ENCODE data around the gene JADE1.

JADE1 gene

DNA sequence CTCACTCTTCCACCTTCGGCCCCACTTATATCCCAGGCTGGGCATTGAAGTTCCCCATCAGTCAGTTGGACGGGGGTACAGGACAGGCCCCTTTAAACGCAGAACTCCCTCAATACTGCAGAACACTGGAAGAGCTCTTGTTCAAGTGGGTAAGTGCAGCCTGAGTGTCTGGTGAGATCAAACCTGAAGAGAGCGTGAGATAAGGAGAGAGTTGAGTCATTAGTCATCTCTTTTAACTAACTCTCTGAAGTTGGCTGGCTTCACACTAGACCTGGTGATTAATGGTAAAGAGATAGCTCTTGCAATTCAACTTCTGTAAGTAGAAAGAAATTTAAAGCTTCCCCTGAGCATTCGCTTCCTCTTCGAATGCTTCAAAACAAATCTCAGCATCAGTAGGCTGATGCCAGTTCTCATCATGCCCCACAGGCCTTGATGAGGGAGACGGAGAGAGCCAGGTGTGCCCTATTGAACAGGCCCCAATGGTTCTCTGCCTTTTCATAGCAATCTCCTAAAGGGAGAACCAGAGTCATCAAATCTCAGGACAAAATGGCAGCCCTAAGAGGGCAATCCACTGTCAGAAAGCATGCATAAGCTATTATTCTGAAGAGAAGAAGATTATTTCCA is 41.0 kb upstream of the JADE1 start (continued):
- TF ChIP-seq GLI2 (tag by site-specific recombination; IDR thresholded peaks at IDR 0.05; ENCODE audit: borderline replicate concordance, low read depth) (no peak), ZBTB8A (tag by site-specific recombination; IDR thresholded peaks at IDR 0.05) (no peak)

- no peaks in the 10 kb centered on the region for H3K4me1 ChIP-seq (ENCODE audit: control insufficient read depth, insufficient read depth, low read length)
- no peak for TF ChIP-seq ZNF701 (tag by site-specific recombination; IDR thresholded peaks at IDR 0.05)
- TF ChIP-seq, protein P1, sequence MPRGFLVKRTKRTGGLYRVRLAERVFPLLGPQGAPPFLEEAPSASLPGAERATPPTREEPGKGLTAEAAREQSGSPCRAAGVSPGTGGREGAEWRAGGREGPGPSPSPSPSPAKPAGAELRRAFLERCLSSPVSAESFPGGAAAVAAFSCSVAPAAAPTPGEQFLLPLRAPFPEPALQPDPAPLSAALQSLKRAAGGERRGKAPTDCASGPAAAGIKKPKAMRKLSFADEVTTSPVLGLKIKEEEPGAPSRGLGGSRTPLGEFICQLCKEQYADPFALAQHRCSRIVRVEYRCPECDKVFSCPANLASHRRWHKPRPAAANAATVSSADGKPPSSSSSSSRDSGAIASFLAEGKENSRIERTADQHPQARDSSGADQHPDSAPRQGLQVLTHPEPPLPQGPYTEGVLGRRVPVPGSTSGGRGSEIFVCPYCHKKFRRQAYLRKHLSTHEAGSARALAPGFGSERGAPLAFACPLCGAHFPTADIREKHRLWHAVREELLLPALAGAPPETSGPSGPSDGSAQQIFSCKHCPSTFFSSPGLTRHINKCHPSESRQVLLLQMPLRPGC (tag by site-specific recombination; IDR thresholded peaks at IDR 0.05), result no peak
- no peak for TF ChIP-seq ZNF37A (tag by site-specific recombination; IDR thresholded peaks at IDR 0.05)
- TF ChIP-seq GLIS1 (tag by site-specific recombination; IDR thresholded peaks at IDR 0.05), result no peak
- no peak for TF ChIP-seq ZNF76 (tag by site-specific recombination; IDR thresholded peaks at IDR 0.05; ENCODE audit: borderline replicate concordance, low read depth)
- TF ChIP-seq ZNF10 (tag by site-specific recombination; IDR thresholded peaks at IDR 0.05), result no peak
- TF ChIP-seq, protein P2, sequence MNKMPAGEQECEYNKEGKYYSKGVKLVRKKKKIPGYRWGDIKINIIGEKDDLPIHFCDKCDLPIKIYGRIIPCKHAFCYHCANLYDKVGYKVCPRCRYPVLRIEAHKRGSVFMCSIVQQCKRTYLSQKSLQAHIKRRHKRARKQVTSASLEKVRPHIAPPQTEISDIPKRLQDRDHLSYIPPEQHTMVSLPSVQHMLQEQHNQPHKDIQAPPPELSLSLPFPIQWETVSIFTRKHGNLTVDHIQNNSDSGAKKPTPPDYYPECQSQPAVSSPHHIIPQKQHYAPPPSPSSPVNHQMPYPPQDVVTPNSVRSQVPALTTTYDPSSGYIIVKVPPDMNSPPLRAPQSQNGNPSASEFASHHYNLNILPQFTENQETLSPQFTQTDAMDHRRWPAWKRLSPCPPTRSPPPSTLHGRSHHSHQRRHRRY (tag by site-specific recombination; IDR thresholded peaks at IDR 0.05), result no peak
- TF ChIP-seq, protein P3, sequence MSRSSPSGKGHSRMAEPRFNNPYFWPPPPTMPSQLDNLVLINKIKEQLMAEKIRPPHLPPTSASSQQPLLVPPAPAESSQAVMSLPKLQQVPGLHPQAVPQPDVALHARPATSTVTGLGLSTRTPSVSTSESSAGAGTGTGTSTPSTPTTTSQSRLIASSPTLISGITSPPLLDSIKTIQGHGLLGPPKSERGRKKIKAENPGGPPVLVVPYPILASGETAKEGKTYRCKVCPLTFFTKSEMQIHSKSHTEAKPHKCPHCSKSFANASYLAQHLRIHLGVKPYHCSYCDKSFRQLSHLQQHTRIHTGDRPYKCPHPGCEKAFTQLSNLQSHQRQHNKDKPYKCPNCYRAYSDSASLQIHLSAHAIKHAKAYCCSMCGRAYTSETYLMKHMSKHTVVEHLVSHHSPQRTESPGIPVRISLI (tag by site-specific recombination; IDR thresholded peaks at IDR 0.05), result no peak
- TF ChIP-seq ZSCAN16 (tag by site-specific recombination; IDR thresholded peaks at IDR 0.05), result no peak
- TF ChIP-seq ZNF302 (tag by site-specific recombination; IDR thresholded peaks at IDR 0.05; ENCODE audit: low read depth), result no peak
- TF ChIP-seq ZNF623 (tag by site-specific recombination; IDR thresholded peaks at IDR 0.05), result no peak
- TF ChIP-seq ZNF335 (tag by site-specific recombination; conservative IDR thresholded peaks at IDR 0.05), result no peak
- no peak for TF ChIP-seq ZNF280D (tag by site-specific recombination; IDR thresholded peaks at IDR 0.05)
- TF ChIP-seq ZNF747 (tag by site-specific recombination; IDR thresholded peaks at IDR 0.05), result no peak
- no peak for TF ChIP-seq ZNF837 (tag by site-specific recombination; IDR thresholded peaks at IDR 0.05)
- TF ChIP-seq ZNF600 (tag by site-specific recombination; IDR thresholded peaks at IDR 0.05), result no peak
- TF ChIP-seq, protein P4, sequence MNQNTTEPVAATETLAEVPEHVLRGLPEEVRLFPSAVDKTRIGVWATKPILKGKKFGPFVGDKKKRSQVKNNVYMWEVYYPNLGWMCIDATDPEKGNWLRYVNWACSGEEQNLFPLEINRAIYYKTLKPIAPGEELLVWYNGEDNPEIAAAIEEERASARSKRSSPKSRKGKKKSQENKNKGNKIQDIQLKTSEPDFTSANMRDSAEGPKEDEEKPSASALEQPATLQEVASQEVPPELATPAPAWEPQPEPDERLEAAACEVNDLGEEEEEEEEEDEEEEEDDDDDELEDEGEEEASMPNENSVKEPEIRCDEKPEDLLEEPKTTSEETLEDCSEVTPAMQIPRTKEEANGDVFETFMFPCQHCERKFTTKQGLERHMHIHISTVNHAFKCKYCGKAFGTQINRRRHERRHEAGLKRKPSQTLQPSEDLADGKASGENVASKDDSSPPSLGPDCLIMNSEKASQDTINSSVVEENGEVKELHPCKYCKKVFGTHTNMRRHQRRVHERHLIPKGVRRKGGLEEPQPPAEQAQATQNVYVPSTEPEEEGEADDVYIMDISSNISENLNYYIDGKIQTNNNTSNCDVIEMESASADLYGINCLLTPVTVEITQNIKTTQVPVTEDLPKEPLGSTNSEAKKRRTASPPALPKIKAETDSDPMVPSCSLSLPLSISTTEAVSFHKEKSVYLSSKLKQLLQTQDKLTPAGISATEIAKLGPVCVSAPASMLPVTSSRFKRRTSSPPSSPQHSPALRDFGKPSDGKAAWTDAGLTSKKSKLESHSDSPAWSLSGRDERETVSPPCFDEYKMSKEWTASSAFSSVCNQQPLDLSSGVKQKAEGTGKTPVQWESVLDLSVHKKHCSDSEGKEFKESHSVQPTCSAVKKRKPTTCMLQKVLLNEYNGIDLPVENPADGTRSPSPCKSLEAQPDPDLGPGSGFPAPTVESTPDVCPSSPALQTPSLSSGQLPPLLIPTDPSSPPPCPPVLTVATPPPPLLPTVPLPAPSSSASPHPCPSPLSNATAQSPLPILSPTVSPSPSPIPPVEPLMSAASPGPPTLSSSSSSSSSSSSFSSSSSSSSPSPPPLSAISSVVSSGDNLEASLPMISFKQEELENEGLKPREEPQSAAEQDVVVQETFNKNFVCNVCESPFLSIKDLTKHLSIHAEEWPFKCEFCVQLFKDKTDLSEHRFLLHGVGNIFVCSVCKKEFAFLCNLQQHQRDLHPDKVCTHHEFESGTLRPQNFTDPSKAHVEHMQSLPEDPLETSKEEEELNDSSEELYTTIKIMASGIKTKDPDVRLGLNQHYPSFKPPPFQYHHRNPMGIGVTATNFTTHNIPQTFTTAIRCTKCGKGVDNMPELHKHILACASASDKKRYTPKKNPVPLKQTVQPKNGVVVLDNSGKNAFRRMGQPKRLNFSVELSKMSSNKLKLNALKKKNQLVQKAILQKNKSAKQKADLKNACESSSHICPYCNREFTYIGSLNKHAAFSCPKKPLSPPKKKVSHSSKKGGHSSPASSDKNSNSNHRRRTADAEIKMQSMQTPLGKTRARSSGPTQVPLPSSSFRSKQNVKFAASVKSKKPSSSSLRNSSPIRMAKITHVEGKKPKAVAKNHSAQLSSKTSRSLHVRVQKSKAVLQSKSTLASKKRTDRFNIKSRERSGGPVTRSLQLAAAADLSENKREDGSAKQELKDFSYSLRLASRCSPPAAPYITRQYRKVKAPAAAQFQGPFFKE (tag by site-specific recombination; IDR thresholded peaks at IDR 0.05; ENCODE audit: borderline replicate concordance), result no peak
- H3K9me3 ChIP-seq (ENCODE audit: control insufficient read depth, insufficient read depth, low read depth, low read length), result no peaks in the 10 kb centered on the region
- CTCF ChIA-PET, result interaction anchor here (0.7 kb wide), 1 partner anchor 194 kb away, joined by 3 read pairs; no protein-coding TSS in a partner anchor
- H3K27ac ChIP-seq (ENCODE audit: extremely low read depth, low read depth, low read length), result no peak overlapping the region
- H3K36me3 ChIP-seq (ENCODE audit: control insufficient read depth in 2 of 2, insufficient read depth in 1 of 2, low read length in 2 of 2), result no peaks in the 10 kb centered on the region
- no peak overlapping the region for H3K4me3 ChIP-seq (ENCODE audit: low read depth, low read length)
- POLR2A ChIA-PET, result no interaction called here
Observed at GRCh38 chr4:128769011-128769410, 40.5 kb upstream of the JADE1 start.

All from HEK293 (cell line).